Activated CD4-positive, alpha-beta T cell treated with anti-CD3 and anti-CD28 coated beads, Interleukin-2, amount 50 U/mL, for 16 hours (primary cell): ENCODE data around the gene THEMIS2.
"Not testable (repeated sequence)": the region's sequence is repeated elsewhere in the genome, so short reads cannot be mapped to it uniquely, and the experiment has no call there.

ENCODE experiments used
- DNase-seq: peaks from one replicate; pipeline ENCODE4 v3.0.0-alpha.2; 2020

The THEMIS2 gene

GRCh38 chr1:27863538-27863915 is 8.8 kb upstream of the THEMIS2 start:
- DNase-seq, result no peak

GRCh38 chr1:27864264-27864895 is 8.0 kb upstream of the THEMIS2 start:
- peak; percentile 18 for DNase-seq

- DNase-seq, result no peak
Observed at GRCh38 chr1:27865821-27866220, 6.5 kb upstream of the THEMIS2 start.

GRCh38 chr1:27868556-27868931 is 3.8 kb upstream of the THEMIS2 start:
- no peak for DNase-seq

- peak; percentile 83 for DNase-seq
Observed at GRCh38 chr1:27868932-27869718, 3.2 kb upstream of the THEMIS2 start.

GRCh38 chr1:27869719-27870085 is 2.6 kb upstream of the THEMIS2 start:
- no peak for DNase-seq

- not testable (repeated sequence) for DNase-seq
Observed at GRCh38 chr1:27871076-27871475, 1.3 kb upstream of the THEMIS2 start.

- DNase-seq, result peak; percentile 32
Observed at GRCh38 chr1:27872802-27873551, 633 bp downstream of the THEMIS2 start.

GRCh38 chr1:27873671-27874384 is 1.5 kb downstream of the THEMIS2 start:
- peak; percentile 20 for DNase-seq

- no peak for DNase-seq
Observed at GRCh38 chr1:27876341-27877114, 4.2 kb downstream of the THEMIS2 start.

GRCh38 chr1:27877115-27877416 is 4.7 kb downstream of the THEMIS2 start:
- no peak for DNase-seq

GRCh38 chr1:27878039-27878438 is 5.7 kb downstream of the THEMIS2 start:
- DNase-seq, result no peak

GRCh38 chr1:27878787-27879335 is 6.5 kb downstream of the THEMIS2 start:
- no peak for DNase-seq

- no peak for DNase-seq
Observed at GRCh38 chr1:27879374-27880082, 7.2 kb downstream of the THEMIS2 start.

GRCh38 chr1:27882543-27882903 is 10.2 kb downstream of the THEMIS2 start:
- no peak for DNase-seq

GRCh38 chr1:27883536-27883935 is 11.2 kb downstream of the THEMIS2 start:
- no peak for DNase-seq

- no peak for DNase-seq
Observed at GRCh38 chr1:27884006-27884954, 11.9 kb downstream of the THEMIS2 start.

GRCh38 chr1:27885114-27885528 is 12.8 kb downstream of the THEMIS2 start:
- DNase-seq, result no peak

GRCh38 chr1:27885621-27886352 is 13.4 kb downstream of the THEMIS2 start:
- DNase-seq, result no peak

GRCh38 chr1:27886353-27886679 is 14.0 kb downstream of the THEMIS2 start:
- DNase-seq, result no peak
